GM12878 (cell line): ENCODE results near the gene KIF21A. TPM values are rescaled to one million over a fixed set of nuclear protein-coding genes. Genes with fewer than 3 reads are reported as not detected.

Experiments
- ASH2L ChIP-seq: fragments of 300-600, 200-600 bp; sonication (generic); IDR thresholded peaks from 2 replicates; pipeline ENCODE4 v1.6.1; 2017; ENCODE audit warnings: low read depth, mild to moderate bottlenecking, borderline replicate concordance
- ATF3 ChIP-seq: IDR thresholded peaks from 2 replicates; pipeline ENCODE4 v1.6.1; 2011; ENCODE audit warnings: low read depth, mild to moderate bottlenecking, low read length, moderate library complexity, borderline replicate concordance; ENCODE audit errors: extremely low read depth
- BCL11A ChIP-seq: IDR thresholded peaks from 2 replicates; pipeline ENCODE4 v1.6.1; 2011; ENCODE audit warnings: low read depth, low read length
- CEBPB ChIP-seq, 2 experiments: fragments of 150-350 bp in 1 of 2; IDR thresholded peaks; 2 replicates each; pipeline ENCODE4 v1.6.1; 2012 to 2014; ENCODE audit warnings: low read depth in 2 of 2, low read length in 2 of 2, borderline replicate concordance in 1 of 2, inconsistent platforms in 1 of 2
- ESRRA ChIP-seq: IDR thresholded peaks from 2 replicates; pipeline ENCODE4 v1.6.1; 2012; ENCODE audit warnings: mild to moderate bottlenecking, low read length, improper control_type of control experiment
- FOXK2 ChIP-seq: fragments of 450-650 bp; IDR thresholded peaks from 2 replicates; pipeline ENCODE4 v1.6.1; 2017; ENCODE audit warnings: mild to moderate bottlenecking, moderate library complexity
- FOXM1 ChIP-seq: IDR thresholded peaks from 2 replicates; pipeline ENCODE4 v1.6.1; 2012; ENCODE audit warnings: low read depth, mild to moderate bottlenecking, inconsistent platforms, low read length, moderate library complexity
- GATAD2B ChIP-seq: fragments of 450-650 bp; conservative IDR thresholded peaks from 2 replicates; pipeline ENCODE4 v1.6.1; 2017; ENCODE audit warnings: low read depth, mild to moderate bottlenecking, moderate library complexity
- HDAC6 ChIP-seq: fragments of 200-600 bp; sonication (generic); IDR thresholded peaks from one replicate; pipeline ENCODE4 v1.8.0; 2017; ENCODE audit warnings: antibody characterized with exemption; ENCODE audit not compliant: unreplicated experiment
- KDM1A ChIP-seq: fragments of 200-600 bp; sonication (generic); IDR thresholded peaks from 2 replicates; pipeline ENCODE4 v1.6.1; 2016; ENCODE audit warnings: borderline replicate concordance
- MEF2B ChIP-seq: fragments of 450-650 bp; IDR thresholded peaks from 2 replicates; pipeline ENCODE4 v1.6.1; 2018; ENCODE audit warnings: mild to moderate bottlenecking, moderate library complexity; ENCODE audit not compliant: partially characterized antibody, poor library complexity, severe bottlenecking
- MLLT1 ChIP-seq: fragments of 450-650 bp; IDR thresholded peaks from 2 replicates; pipeline ENCODE4 v1.6.1; 2016; ENCODE audit warnings: mild to moderate bottlenecking
- NBN ChIP-seq: fragments of 450-650 bp; IDR thresholded peaks from 2 replicates; pipeline ENCODE4 v1.6.1; 2016
- NFXL1 ChIP-seq: fragments of 450-650 bp; IDR thresholded peaks from 2 replicates; pipeline ENCODE4 v1.6.1; 2017; ENCODE audit warnings: antibody characterized with exemption, mild to moderate bottlenecking, borderline replicate concordance
- NR2C1 ChIP-seq: fragments of 450-650 bp; IDR thresholded peaks from 2 replicates; pipeline ENCODE4 v1.6.1; 2017; ENCODE audit warnings: antibody characterized with exemption, mild to moderate bottlenecking, moderate library complexity
- NR2C2 ChIP-seq: IDR thresholded peaks from 2 replicates; pipeline ENCODE4 v1.6.1; 2011; ENCODE audit warnings: borderline replicate concordance, low read depth; ENCODE audit not compliant: control insufficient read depth, insufficient read length
- NRF1 ChIP-seq: conservative IDR thresholded peaks from 2 replicates; pipeline ENCODE4 v1.6.1; 2011; ENCODE audit warnings: mild to moderate bottlenecking, low read depth, low read length, improper control_type of control experiment
- POLR2AphosphoS5 ChIP-seq: IDR thresholded peaks from 2 replicates; pipeline ENCODE4 v1.6.1; 2011; ENCODE audit warnings: mild to moderate bottlenecking, low read length, inconsistent platforms
- RELA ChIP-seq: fragments of 450-650 bp; IDR thresholded peaks from 2 replicates; pipeline ENCODE4 v1.8.0; 2014; ENCODE audit warnings: borderline replicate concordance; ENCODE audit not compliant: partially characterized antibody
- SMC3 ChIP-seq: IDR thresholded peaks from 2 replicates; pipeline ENCODE4 v1.6.1; 2011; ENCODE audit warnings: low read length, improper control_type of control experiment, borderline replicate concordance
- STAT1 ChIP-seq: fragments of 450-650 bp; conservative IDR thresholded peaks from 2 replicates; pipeline ENCODE4 v1.6.1; 2014; ENCODE audit warnings: antibody characterized with exemption, mild to moderate bottlenecking
- TARDBP ChIP-seq: IDR thresholded peaks from 2 replicates; pipeline ENCODE4 v1.6.1; 2016; ENCODE audit warnings: borderline replicate concordance
- TCF3 ChIP-seq: IDR thresholded peaks from 2 replicates; pipeline ENCODE4 v1.6.1; 2012; ENCODE audit warnings: low read depth, mild to moderate bottlenecking, low read length, borderline replicate concordance; ENCODE audit not compliant: insufficient read depth
- YBX1 ChIP-seq: fragments of 450-650 bp; IDR thresholded peaks from 2 replicates; pipeline ENCODE4 v1.6.1; 2016; ENCODE audit warnings: antibody characterized with exemption
- ZNF384 ChIP-seq: IDR thresholded peaks from 2 replicates; pipeline ENCODE4 v1.6.1; 2012; ENCODE audit warnings: low read depth, mild to moderate bottlenecking, low read length, improper control_type of control experiment, borderline replicate concordance
- polyA plus RNA-seq, 11 experiments: library from polyadenylated mRNA; depleted of rRNA in 4 of 11; unstranded in 6 of 11; stranded (reverse) in 5 of 11; fragments of >200 nt; fragmentation: Nextera tagmentation in 4 of 11; fragmentation: Illumina TruSeq in 1 of 11; extraction: Ambion mirVana in 4 of 11; extraction: Trizol in 1 of 11; gene quantifications; 1 replicate in 1 of 11; 2 replicates in 10 of 11; pipeline versions ENCODE4 v1.2.1 to v1.2.3, GENCODE V29; 2011 to 2016; ENCODE audit warnings: inconsistent platforms in 2 of 11, missing spikeins in 2 of 11, low read depth in 1 of 11
- total RNA-seq, 4 experiments: library from RNA; depleted of rRNA in 3 of 4; stranded (reverse); fragments of >200 nt in 3 of 4; fragmentation: Illumina TruSeq in 1 of 4; extraction: Trizol in 1 of 4; gene quantifications; 2 replicates each; pipeline versions ENCODE4 v1.2.1 to v1.2.3, GENCODE V29; 2013 to 2021
- TF ChIP-seq, protein P1 (sequence below): IDR thresholded peaks from 2 replicates; pipeline ENCODE4 v1.6.1; 2012; ENCODE audit warnings: low read depth, low read length, improper control_type of control experiment
- TF ChIP-seq, protein P2 (sequence below): fragments of 450-650 bp; IDR thresholded peaks from 2 replicates; pipeline ENCODE4 v1.6.1; 2017; ENCODE audit warnings: mild to moderate bottlenecking, moderate library complexity

KIF21A gene
- total and polyA plus RNA-seq, 10 of the 15 experiments (the other 5 are each of a cell fraction or from before 2014, with no cell fraction given) = 21.3 to 42.1 (median 24.5) TPM

DNA sequence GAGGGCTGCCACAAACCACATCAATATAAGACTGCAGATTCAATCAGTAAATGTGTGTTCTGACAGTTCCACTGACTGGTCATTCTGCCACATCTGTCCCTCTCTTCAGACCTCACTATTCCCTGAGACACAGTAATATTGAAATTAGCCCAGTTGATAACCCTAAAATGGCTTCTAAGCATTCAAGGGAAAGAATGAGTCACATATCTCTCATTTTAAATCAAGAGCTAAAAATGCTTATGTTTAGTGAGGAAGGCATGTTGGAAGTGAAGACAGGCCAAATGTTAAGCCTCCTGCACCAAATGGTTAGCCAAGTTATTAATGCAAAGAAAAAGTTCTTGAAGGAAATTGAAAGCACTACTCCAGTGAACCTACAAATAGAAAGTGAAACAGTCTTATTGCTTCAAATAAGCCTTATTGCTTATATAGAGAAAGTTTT, 24.5 kb upstream of the KIF21A start (continued):
- TF ChIP-seq MLLT1 (no peak), RELA (no peak), MEF2B (peak; percentile 38), GATAD2B (no peak), ESRRA (no peak), POLR2AphosphoS5 (no peak), HDAC6 (no peak), NR2C1 (no peak), ZNF384 (no peak), BCL11A (no peak; the same call in 1 of the 2 replicates), CEBPB (IDR thresholded peaks at IDR 0.05; ENCODE audit: borderline replicate concordance in 1 of 2, low read depth in 2 of 2, low read length in 2 of 2) (peak in 1 of 2 experiments; percentile 83; a peak in 1 of 4 replicates), STAT1 (no peak), NBN (no peak), ATF3 (no peak), YBX1 (no peak), FOXM1 (peak; percentile 88; the same call in 1 of the 2 replicates), NR2C2 (no peak), NRF1 (no peak), TCF3 (no peak), ASH2L (no peak), NFXL1 (no peak), TARDBP (no peak), KDM1A (no peak), FOXK2 (no peak), SMC3 (no peak)
- TF ChIP-seq, protein P1, sequence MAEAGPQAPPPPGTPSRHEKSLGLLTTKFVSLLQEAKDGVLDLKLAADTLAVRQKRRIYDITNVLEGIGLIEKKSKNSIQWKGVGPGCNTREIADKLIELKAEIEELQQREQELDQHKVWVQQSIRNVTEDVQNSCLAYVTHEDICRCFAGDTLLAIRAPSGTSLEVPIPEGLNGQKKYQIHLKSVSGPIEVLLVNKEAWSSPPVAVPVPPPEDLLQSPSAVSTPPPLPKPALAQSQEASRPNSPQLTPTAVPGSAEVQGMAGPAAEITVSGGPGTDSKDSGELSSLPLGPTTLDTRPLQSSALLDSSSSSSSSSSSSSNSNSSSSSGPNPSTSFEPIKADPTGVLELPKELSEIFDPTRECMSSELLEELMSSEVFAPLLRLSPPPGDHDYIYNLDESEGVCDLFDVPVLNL = no peak
- TF ChIP-seq, protein P2, sequence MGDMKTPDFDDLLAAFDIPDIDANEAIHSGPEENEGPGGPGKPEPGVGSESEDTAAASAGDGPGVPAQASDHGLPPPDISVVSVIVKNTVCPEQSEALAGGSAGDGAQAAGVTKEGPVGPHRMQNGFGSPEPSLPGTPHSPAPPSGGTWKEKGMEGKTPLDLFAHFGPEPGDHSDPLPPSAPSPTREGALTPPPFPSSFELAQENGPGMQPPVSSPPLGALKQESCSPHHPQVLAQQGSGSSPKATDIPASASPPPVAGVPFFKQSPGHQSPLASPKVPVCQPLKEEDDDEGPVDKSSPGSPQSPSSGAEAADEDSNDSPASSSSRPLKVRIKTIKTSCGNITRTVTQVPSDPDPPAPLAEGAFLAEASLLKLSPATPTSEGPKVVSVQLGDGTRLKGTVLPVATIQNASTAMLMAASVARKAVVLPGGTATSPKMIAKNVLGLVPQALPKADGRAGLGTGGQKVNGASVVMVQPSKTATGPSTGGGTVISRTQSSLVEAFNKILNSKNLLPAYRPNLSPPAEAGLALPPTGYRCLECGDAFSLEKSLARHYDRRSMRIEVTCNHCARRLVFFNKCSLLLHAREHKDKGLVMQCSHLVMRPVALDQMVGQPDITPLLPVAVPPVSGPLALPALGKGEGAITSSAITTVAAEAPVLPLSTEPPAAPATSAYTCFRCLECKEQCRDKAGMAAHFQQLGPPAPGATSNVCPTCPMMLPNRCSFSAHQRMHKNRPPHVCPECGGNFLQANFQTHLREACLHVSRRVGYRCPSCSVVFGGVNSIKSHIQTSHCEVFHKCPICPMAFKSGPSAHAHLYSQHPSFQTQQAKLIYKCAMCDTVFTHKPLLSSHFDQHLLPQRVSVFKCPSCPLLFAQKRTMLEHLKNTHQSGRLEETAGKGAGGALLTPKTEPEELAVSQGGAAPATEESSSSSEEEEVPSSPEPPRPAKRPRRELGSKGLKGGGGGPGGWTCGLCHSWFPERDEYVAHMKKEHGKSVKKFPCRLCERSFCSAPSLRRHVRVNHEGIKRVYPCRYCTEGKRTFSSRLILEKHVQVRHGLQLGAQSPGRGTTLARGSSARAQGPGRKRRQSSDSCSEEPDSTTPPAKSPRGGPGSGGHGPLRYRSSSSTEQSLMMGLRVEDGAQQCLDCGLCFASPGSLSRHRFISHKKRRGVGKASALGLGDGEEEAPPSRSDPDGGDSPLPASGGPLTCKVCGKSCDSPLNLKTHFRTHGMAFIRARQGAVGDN = no peak
